Panc1 (cell line): Measurements from ENCODE around the gene RNGTT.

Source experiments
- TF ChIP-seq, protein P1 (sequence below): fragments of 450-650 bp; IDR thresholded peaks from 2 replicates; pipeline ENCODE4 v1.5.1; 2017; ENCODE audit warnings: mild to moderate bottlenecking
- TF ChIP-seq, protein P2 (sequence below), 2 experiments: IDR thresholded peaks; 2 replicates each; pipeline ENCODE4 v1.6.1; 2011 to 2012; ENCODE audit warnings: low read depth in 2 of 2, control low read depth in 1 of 2, low read length in 1 of 2, mild to moderate bottlenecking in 1 of 2, moderate library complexity in 1 of 2; ENCODE audit not compliant: insufficient read depth in 1 of 2

DNA sequence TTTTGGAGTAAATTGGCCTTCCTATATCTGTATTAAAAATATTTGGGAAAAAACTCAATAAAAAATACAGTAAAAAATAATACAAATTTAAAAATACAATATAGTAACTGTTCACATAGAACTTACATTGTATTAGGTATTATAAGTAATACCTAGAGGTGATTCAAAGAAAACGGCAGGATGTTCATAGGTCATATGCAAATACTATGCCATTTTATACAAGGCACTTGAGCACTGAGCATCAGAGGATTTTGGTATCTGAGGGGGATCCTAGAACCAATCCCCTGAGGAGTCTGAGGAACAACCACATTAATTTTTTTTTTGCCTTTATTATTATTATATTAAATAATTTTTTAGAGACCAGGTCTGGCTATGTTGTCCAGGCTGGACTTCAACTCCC, 41.7 kb downstream of the RNGTT start:
- TF ChIP-seq, protein P1, sequence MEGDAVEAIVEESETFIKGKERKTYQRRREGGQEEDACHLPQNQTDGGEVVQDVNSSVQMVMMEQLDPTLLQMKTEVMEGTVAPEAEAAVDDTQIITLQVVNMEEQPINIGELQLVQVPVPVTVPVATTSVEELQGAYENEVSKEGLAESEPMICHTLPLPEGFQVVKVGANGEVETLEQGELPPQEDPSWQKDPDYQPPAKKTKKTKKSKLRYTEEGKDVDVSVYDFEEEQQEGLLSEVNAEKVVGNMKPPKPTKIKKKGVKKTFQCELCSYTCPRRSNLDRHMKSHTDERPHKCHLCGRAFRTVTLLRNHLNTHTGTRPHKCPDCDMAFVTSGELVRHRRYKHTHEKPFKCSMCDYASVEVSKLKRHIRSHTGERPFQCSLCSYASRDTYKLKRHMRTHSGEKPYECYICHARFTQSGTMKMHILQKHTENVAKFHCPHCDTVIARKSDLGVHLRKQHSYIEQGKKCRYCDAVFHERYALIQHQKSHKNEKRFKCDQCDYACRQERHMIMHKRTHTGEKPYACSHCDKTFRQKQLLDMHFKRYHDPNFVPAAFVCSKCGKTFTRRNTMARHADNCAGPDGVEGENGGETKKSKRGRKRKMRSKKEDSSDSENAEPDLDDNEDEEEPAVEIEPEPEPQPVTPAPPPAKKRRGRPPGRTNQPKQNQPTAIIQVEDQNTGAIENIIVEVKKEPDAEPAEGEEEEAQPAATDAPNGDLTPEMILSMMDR: no peak
- TF ChIP-seq, protein P2, sequence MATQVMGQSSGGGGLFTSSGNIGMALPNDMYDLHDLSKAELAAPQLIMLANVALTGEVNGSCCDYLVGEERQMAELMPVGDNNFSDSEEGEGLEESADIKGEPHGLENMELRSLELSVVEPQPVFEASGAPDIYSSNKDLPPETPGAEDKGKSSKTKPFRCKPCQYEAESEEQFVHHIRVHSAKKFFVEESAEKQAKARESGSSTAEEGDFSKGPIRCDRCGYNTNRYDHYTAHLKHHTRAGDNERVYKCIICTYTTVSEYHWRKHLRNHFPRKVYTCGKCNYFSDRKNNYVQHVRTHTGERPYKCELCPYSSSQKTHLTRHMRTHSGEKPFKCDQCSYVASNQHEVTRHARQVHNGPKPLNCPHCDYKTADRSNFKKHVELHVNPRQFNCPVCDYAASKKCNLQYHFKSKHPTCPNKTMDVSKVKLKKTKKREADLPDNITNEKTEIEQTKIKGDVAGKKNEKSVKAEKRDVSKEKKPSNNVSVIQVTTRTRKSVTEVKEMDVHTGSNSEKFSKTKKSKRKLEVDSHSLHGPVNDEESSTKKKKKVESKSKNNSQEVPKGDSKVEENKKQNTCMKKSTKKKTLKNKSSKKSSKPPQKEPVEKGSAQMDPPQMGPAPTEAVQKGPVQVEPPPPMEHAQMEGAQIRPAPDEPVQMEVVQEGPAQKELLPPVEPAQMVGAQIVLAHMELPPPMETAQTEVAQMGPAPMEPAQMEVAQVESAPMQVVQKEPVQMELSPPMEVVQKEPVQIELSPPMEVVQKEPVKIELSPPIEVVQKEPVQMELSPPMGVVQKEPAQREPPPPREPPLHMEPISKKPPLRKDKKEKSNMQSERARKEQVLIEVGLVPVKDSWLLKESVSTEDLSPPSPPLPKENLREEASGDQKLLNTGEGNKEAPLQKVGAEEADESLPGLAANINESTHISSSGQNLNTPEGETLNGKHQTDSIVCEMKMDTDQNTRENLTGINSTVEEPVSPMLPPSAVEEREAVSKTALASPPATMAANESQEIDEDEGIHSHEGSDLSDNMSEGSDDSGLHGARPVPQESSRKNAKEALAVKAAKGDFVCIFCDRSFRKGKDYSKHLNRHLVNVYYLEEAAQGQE (IDR thresholded peaks at IDR 0.05; ENCODE audit: insufficient read depth in 1 of 2, low read depth in 2 of 2, low read length in 1 of 2): no peak
